Left lobe of liver (tissue), 2 donors: ENCODE data around the gene NRXN3. TPM values are rescaled to one million over a fixed set of nuclear protein-coding genes. Genes with fewer than 3 reads are reported as not detected.

ENCODE experiments used
- ATAC-seq: fragments of 200-7000 bp; cut with Tn5 transposase; one replicate; pipeline ENCODE4 v1.9.1; 2020; ENCODE audit warnings: mild to moderate bottlenecking, moderate library complexity
- DNase-seq: peaks from one replicate; pipeline ENCODE4 v3.0.0-alpha.2; 2020; ENCODE audit warnings: low spot score
- total RNA-seq: library from RNA; stranded (reverse); gene quantifications from one replicate; pipeline ENCODE4 v1.2.1, GENCODE V29; 2021
- donor health status: DM: no; HTN: no; CAD: no; lungs with moderate emphysema.
- donor health status: DM: no; HTN: yes; CAD: no.

NRXN3 gene
- total RNA-seq, 1 donor from 2014 or later = 0.20 TPM

- no peak for ATAC-seq
Observed at GRCh38 chr14:79581912-79582576, 1411.9 kb downstream of the NRXN3 start.

GRCh38 chr14:79583738-79584408, 1413.7 kb downstream of the NRXN3 start:
- DNase-seq (no peak), ATAC-seq (no peak)

More at GRCh38 chr14:79581912-79582576, 1411.9 kb downstream of the NRXN3 start:
- no peak for DNase-seq

- no peak for ATAC-seq
Observed at GRCh38 chr14:79584679-79585078, 1414.5 kb downstream of the NRXN3 start.

GRCh38 chr14:79585845-79586244, 1415.7 kb downstream of the NRXN3 start:
- ATAC-seq (no peak), DNase-seq (no peak)

More at GRCh38 chr14:79584679-79585078, 1414.5 kb downstream of the NRXN3 start:
- no peak for DNase-seq

- DNase-seq (no peak), ATAC-seq (no peak)
Observed at GRCh38 chr14:79586416-79586815, 1416.2 kb downstream of the NRXN3 start.

GRCh38 chr14:79586989-79587598, 1416.9 kb downstream of the NRXN3 start:
- DNase-seq (no peak), ATAC-seq (no peak)

- ATAC-seq (no peak), DNase-seq (no peak)
Observed at GRCh38 chr14:79587875-79588274, 1417.7 kb downstream of the NRXN3 start.

GRCh38 chr14:79588398-79588797, 1418.2 kb downstream of the NRXN3 start:
- no peak for DNase-seq
- ATAC-seq = no peak

GRCh38 chr14:79596551-79596950, 1426.4 kb downstream of the NRXN3 start:
- DNase-seq = no peak
- no peak for ATAC-seq

- ATAC-seq (no peak), DNase-seq (no peak)
Observed at GRCh38 chr14:79597566-79597965, 1427.4 kb downstream of the NRXN3 start.

- DNase-seq (no peak), ATAC-seq (no peak)
Observed at GRCh38 chr14:79598339-79598738, 1428.2 kb downstream of the NRXN3 start.

- ATAC-seq = no peak
- DNase-seq = no peak
Observed at GRCh38 chr14:79599239-79599638, 1429.1 kb downstream of the NRXN3 start.

- ATAC-seq = no peak
- no peak for DNase-seq
Observed at GRCh38 chr14:79600406-79600805, 1430.2 kb downstream of the NRXN3 start.

GRCh38 chr14:79601579-79601978, 1431.4 kb downstream of the NRXN3 start:
- DNase-seq = no peak
- ATAC-seq = no peak

GRCh38 chr14:79602045-79602444, 1431.9 kb downstream of the NRXN3 start:
- no peak for ATAC-seq
- no peak for DNase-seq

GRCh38 chr14:79602742-79603141, 1432.6 kb downstream of the NRXN3 start:
- DNase-seq = no peak
- no peak for ATAC-seq

GRCh38 chr14:79605849-79606248, 1435.7 kb downstream of the NRXN3 start:
- ATAC-seq (no peak), DNase-seq (no peak)

- DNase-seq (no peak), ATAC-seq (no peak)
Observed at GRCh38 chr14:79608446-79608845, 1438.3 kb downstream of the NRXN3 start.

GRCh38 chr14:79613625-79614024, 1443.5 kb downstream of the NRXN3 start:
- ATAC-seq = no peak
- no peak for DNase-seq

- DNase-seq (no peak), ATAC-seq (no peak)
Observed at GRCh38 chr14:79614448-79614847, 1444.3 kb downstream of the NRXN3 start.

GRCh38 chr14:79627058-79627457, 1456.9 kb downstream of the NRXN3 start:
- DNase-seq (no peak), ATAC-seq (no peak)
